Measurements from ENCODE around the gene ACAA1.
"Not testable (repeated sequence)": the region's sequence is repeated elsewhere in the genome, so short reads cannot be mapped to it uniquely, and the experiment has no call there.

ACAA1 gene

GRCh38 chr3:38135621-38136277 is 1.2 kb downstream of the ACAA1 start:
- DNase-seq (ENCODE audit: low read depth in 2 of 3, low spot score in 1 of 3), result not testable (repeated sequence)

- not testable (repeated sequence) for DNase-seq (ENCODE audit: low read depth in 2 of 3, low spot score in 1 of 3)
Observed at GRCh38 chr3:38134517-38135143, 2.3 kb downstream of the ACAA1 start.

GRCh38 chr3:38133557-38134405 is 3.1 kb downstream of the ACAA1 start:
- DNase-seq (ENCODE audit: low read depth in 2 of 3, low spot score in 1 of 3), result no peak

GRCh38 chr3:38133209-38133556 is 3.7 kb downstream of the ACAA1 start:
- no peak for DNase-seq (ENCODE audit: low read depth in 2 of 3, low spot score in 1 of 3)

GRCh38 chr3:38131621-38132369 is 5.1 kb downstream of the ACAA1 start:
- peak in 1 of 3 donors; percentile 35 for DNase-seq (ENCODE audit: low read depth in 2 of 3, low spot score in 1 of 3)

GRCh38 chr3:38130631-38131065 is 6.3 kb downstream of the ACAA1 start:
- DNase-seq (ENCODE audit: low read depth in 2 of 3, low spot score in 1 of 3), result no peak

- DNase-seq (ENCODE audit: low read depth in 2 of 3, low spot score in 1 of 3), result no peak
Observed at GRCh38 chr3:38129058-38129457, 7.9 kb downstream of the ACAA1 start.

GRCh38 chr3:38128303-38128655 is 8.6 kb downstream of the ACAA1 start:
- no peak for DNase-seq (ENCODE audit: low read depth in 2 of 3, low spot score in 1 of 3)

GRCh38 chr3:38127611-38128302 is 9.2 kb downstream of the ACAA1 start:
- no peak for DNase-seq (ENCODE audit: low read depth in 2 of 3, low spot score in 1 of 3)

GRCh38 chr3:38126121-38126892 is 10.6 kb downstream of the ACAA1 start:
- DNase-seq (ENCODE audit: low read depth in 2 of 3, low spot score in 1 of 3), result no peak

- no peak for DNase-seq (ENCODE audit: low read depth in 2 of 3, low spot score in 1 of 3)
Observed at GRCh38 chr3:38125305-38126120, 11.4 kb downstream of the ACAA1 start.

- DNase-seq (ENCODE audit: low read depth in 2 of 3, low spot score in 1 of 3), result no peak
Observed at GRCh38 chr3:38124324-38125122, 12.4 kb downstream of the ACAA1 start.

- DNase-seq (ENCODE audit: low read depth in 2 of 3, low spot score in 1 of 3), result no peak
Observed at GRCh38 chr3:38122712-38123290, 14.1 kb downstream of the ACAA1 start.

- DNase-seq (ENCODE audit: low read depth in 2 of 3, low spot score in 1 of 3), result no peak
Observed at GRCh38 chr3:38121832-38122461, 15.0 kb downstream of the ACAA1 start.

GRCh38 chr3:38121451-38121831 is 15.5 kb downstream of the ACAA1 start:
- no peak for DNase-seq (ENCODE audit: low read depth in 2 of 3, low spot score in 1 of 3)

GRCh38 chr3:38120693-38121450 is 16.1 kb downstream of the ACAA1 start:
- no peak for DNase-seq (ENCODE audit: low read depth in 2 of 3, low spot score in 1 of 3)
